ENCODE results near the gene MEG3. TPM values are rescaled to one million over a fixed set of nuclear protein-coding genes. Genes with fewer than 3 reads are reported as not detected.

MEG3 gene
- total RNA-seq, 1 donor from 2014 or later = not detected

- Mint-ChIP-seq H3K9me3 (ENCODE audit: low read depth) (no peaks in the 10 kb centered on the region), H3K36me3 (ENCODE audit: low read depth) (no peaks in the 10 kb centered on the region), H3K27ac (ENCODE audit: unreplicated experiment) (no peak overlapping the region), H3K4me1 (ENCODE audit: low read depth) (peaks cover 5% of the 10 kb centered on the region), H3K27me3 (ENCODE audit: low read depth) (peaks cover 4% of the 10 kb centered on the region), H3K4me3 (ENCODE audit: unreplicated experiment) (no peak overlapping the region)
- TF ChIP-seq, protein P1, sequence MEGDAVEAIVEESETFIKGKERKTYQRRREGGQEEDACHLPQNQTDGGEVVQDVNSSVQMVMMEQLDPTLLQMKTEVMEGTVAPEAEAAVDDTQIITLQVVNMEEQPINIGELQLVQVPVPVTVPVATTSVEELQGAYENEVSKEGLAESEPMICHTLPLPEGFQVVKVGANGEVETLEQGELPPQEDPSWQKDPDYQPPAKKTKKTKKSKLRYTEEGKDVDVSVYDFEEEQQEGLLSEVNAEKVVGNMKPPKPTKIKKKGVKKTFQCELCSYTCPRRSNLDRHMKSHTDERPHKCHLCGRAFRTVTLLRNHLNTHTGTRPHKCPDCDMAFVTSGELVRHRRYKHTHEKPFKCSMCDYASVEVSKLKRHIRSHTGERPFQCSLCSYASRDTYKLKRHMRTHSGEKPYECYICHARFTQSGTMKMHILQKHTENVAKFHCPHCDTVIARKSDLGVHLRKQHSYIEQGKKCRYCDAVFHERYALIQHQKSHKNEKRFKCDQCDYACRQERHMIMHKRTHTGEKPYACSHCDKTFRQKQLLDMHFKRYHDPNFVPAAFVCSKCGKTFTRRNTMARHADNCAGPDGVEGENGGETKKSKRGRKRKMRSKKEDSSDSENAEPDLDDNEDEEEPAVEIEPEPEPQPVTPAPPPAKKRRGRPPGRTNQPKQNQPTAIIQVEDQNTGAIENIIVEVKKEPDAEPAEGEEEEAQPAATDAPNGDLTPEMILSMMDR (IDR thresholded peaks at IDR 0.05) = no peak
- DNase-seq (ENCODE audit: low spot score) = peak; percentile 62
Observed at GRCh38 chr14:100778951-100779690, 46.8 kb upstream of the MEG3 start.

DNA sequence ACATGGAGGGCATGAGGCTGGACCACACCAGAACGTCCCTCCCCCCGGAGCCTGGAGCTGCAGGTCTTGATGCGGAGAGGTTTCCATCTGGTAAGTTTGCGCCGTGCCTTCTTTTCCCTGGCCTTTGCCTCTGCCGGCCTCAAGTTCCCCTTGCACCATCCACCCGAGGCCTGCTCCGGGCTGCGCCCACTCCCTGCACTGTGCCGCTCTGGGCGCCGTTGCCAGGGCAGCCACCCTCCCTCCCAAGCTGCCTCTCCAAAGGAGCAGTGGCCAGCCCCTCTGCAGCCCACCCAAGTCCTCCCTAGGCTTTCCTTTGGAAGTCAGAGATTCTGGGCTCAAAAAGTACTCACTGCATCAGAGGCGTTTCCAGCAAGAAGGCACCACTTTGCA is 46.2 kb upstream of the MEG3 start:
- TF ChIP-seq, protein P1 (IDR thresholded peaks at IDR 0.05) = no peak
- Mint-ChIP-seq H3K4me3 (ENCODE audit: unreplicated experiment) (no peak overlapping the region), H3K4me1 (ENCODE audit: low read depth) (peaks cover 5% of the 10 kb centered on the region), H3K36me3 (ENCODE audit: low read depth) (no peaks in the 10 kb centered on the region), H3K27ac (ENCODE audit: unreplicated experiment) (no peak overlapping the region), H3K9me3 (ENCODE audit: low read depth) (no peaks in the 10 kb centered on the region), H3K27me3 (ENCODE audit: low read depth) (peaks cover 2% of the 10 kb centered on the region)
- DNase-seq (ENCODE audit: low spot score) = peak; percentile 68

GRCh38 chr14:100780246-100780645 is 45.7 kb upstream of the MEG3 start:
- Mint-ChIP-seq H3K27me3 (ENCODE audit: low read depth) (peaks cover 8% of the 10 kb centered on the region), H3K4me1 (ENCODE audit: low read depth) (peaks cover 5% of the 10 kb centered on the region), H3K9me3 (ENCODE audit: low read depth) (no peaks in the 10 kb centered on the region)

DNA sequence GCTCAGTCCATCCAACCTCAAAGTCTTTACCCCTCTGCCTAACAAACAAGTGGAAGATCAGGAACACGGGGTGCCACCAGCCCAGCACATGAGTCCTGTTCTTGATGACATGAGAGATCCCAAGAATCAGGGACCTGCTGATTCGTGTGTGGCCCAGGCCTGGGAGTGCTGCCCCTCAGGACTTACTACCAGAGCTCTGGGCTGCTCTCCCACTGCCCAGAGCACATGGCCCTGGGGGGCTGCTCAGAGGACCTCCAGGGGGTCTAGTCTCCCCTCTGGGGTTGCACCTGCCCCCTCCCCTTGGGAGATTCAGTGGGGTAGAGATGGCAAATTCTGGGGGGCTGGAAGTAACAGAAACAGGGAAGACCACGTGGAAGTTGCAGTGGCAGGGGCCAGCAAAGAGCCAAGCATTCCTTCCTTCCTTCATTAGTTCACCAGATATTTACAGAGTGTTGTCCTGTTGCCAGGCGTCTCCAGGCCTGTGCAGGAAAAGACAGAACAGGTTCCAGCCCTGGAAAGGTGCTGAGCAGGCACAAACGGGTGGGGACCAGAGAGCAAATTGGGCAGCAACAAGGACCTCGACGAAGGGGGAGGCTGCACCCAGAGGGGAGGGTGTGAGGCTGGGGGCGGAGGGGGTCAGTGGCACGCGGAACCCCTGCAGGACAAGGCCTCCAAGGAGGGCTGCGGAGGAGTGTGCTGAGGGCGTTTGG is 45.1 kb upstream of the MEG3 start:
- Mint-ChIP-seq H3K9me3 (ENCODE audit: low read depth) (no peaks in the 10 kb centered on the region), H3K27ac (ENCODE audit: unreplicated experiment) (peak overlapping the region; percentile 24), H3K36me3 (ENCODE audit: low read depth) (no peaks in the 10 kb centered on the region), H3K4me1 (ENCODE audit: low read depth) (peaks cover 3% of the 10 kb centered on the region), H3K27me3 (ENCODE audit: low read depth) (peaks cover 9% of the 10 kb centered on the region), H3K4me3 (ENCODE audit: unreplicated experiment) (no peak overlapping the region)
- TF ChIP-seq, protein P1 (IDR thresholded peaks at IDR 0.05) = no peak
- peak; percentile 51 for DNase-seq (ENCODE audit: low spot score)

More at GRCh38 chr14:100780246-100780645, 45.7 kb upstream of the MEG3 start:
- TF ChIP-seq, protein P1 (IDR thresholded peaks at IDR 0.05) = no peak
- Mint-ChIP-seq H3K27ac (ENCODE audit: unreplicated experiment) (no peak overlapping the region), H3K36me3 (ENCODE audit: low read depth) (no peaks in the 10 kb centered on the region), H3K4me3 (ENCODE audit: unreplicated experiment) (no peak overlapping the region)
- peak; percentile 75 for DNase-seq (ENCODE audit: low spot score)

GRCh38 chr14:100781952-100782351 is 44.0 kb upstream of the MEG3 start:
- TF ChIP-seq, protein P1 (IDR thresholded peaks at IDR 0.05) = no peak
- Mint-ChIP-seq H3K36me3 (ENCODE audit: low read depth) (no peaks in the 10 kb centered on the region), H3K4me1 (ENCODE audit: low read depth) (no peaks in the 10 kb centered on the region), H3K4me3 (ENCODE audit: unreplicated experiment) (no peak overlapping the region), H3K27me3 (ENCODE audit: low read depth) (peaks cover 9% of the 10 kb centered on the region), H3K9me3 (ENCODE audit: low read depth) (no peaks in the 10 kb centered on the region), H3K27ac (ENCODE audit: unreplicated experiment) (no peak overlapping the region)
- DNase-seq (ENCODE audit: low spot score) = no peak

Data from chondrocyte (in vitro differentiated cells).